SH-SY5Y (cell line): Measurements from ENCODE around the gene PCSK4.

Source experiments
- GATA2 ChIP-seq: IDR thresholded peaks from 2 replicates; pipeline ENCODE4 v1.6.1; 2011; ENCODE audit warnings: mild to moderate bottlenecking, low read depth, low read length
- GATA3 ChIP-seq: IDR thresholded peaks from 2 replicates; pipeline ENCODE4 v1.6.1; 2011; ENCODE audit warnings: low read depth, mild to moderate bottlenecking, low read length, moderate library complexity

Gene PCSK4

DNA sequence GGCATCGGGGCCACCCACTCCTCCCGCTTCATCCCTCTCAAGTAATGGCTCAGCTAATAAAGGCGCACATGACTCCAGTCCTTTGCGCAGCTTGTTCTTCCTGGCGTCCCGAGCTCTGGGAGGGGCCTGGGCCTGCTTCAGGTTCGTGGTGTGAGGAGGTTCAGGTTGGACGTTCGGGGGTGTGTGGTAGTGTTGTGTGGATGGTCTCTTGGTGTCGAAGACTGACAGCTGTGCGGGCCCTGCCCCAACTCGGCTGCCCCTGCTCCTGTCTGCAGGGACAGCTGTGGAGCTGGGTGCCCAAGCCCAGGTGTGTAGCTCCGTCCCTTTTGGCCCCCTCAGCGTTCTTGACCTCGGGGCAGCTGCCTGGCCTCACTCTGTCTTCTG is 49.7 kb downstream of the PCSK4 start:
- TF ChIP-seq GATA2 (no peak), GATA3 (no peak)

DNA sequence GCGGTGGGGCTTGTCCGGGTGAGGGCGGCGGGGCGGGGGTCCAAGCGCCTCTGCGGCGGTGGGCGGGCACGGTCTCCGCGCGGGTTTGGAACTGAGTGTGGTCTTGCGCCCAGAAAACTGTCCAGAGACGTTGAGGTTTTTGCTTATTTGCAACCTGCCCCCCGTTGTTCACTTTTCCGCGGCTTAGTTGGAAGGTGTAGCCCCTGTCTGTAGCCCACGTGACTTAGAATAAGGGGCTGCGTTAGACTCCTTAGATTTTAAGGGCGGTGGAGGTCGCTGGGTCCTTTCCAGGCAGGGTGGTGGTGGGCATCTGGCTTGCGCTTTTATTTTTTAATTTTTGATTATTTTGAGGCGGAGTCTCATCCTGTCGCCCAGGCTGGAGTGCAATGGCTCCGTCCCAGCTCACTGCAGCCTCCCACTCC is 51.2 kb downstream of the PCSK4 start:
- TF ChIP-seq GATA3 (no peak), GATA2 (no peak)

DNA sequence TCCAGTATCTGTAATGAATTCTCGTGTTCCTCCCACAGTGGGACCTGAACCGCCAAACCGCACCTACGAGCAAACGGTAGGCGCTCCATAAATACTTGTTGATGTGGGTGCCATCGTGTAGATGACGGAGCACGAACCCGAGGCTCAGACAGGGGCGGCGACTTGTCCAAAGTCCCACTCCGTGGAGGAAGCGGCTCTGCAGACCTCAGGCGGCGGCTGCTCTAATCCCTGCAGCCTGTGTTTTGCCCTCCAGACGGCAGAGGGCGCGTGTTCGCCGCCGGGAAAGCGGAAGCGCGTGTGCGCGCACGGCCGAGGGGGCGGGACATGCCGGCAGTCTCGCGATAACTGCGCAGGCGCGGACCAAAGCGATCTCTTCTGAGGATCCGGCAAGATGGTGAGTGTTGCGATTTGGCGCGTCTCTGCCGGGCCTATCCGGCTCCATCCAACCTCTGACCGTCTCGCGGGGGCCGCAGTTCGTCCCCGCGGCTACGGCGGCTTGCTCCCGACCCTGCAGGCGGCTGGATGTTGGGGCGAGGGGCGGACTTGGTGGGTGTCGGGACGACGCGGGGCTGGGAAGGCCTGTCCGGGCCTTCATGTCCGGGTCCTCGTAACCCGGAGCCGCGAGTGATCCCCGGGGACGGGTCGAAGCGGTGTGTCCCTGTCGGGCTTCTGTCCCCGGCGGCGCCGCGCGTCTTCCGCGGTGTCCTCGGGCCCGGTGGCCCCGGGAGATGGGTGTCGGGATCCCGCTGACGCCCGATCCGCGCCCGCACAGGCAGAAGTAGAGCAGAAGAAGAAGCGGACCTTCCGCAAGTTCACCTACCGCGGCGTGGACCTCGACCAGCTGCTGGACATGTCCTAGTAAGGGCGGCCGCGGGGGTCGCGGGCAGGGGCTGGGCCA is 51.9 kb downstream of the PCSK4 start, which contains the start of gene RPS15:
Gene RPS15 (plus strand): TSS at position 362 of the 898 bp plus-strand sequence. CDS start 30 bp downstream, at position 392.
- TF ChIP-seq GATA2 = no peak

DNA sequence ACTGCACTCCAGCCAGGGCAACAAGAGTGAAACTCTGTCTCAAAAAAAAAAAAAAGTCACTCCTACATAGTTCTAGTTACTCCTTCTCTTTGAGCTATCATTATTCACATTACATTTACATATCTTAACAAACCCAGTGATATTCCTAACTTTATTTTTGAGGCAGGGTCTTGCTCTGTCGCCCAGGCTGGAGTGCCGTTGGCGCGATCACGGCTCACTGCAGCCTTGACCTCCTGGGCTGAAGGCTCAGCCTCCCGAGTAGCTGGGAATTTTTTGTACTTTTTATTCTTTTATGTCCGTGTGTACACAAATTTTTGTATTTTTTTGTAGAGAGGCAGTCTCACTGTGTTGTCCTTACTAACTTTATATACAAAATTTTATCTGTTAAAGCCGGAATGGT is 52.5 kb downstream of the PCSK4 start:
- TF ChIP-seq GATA2 (no peak), GATA3 (no peak)

DNA sequence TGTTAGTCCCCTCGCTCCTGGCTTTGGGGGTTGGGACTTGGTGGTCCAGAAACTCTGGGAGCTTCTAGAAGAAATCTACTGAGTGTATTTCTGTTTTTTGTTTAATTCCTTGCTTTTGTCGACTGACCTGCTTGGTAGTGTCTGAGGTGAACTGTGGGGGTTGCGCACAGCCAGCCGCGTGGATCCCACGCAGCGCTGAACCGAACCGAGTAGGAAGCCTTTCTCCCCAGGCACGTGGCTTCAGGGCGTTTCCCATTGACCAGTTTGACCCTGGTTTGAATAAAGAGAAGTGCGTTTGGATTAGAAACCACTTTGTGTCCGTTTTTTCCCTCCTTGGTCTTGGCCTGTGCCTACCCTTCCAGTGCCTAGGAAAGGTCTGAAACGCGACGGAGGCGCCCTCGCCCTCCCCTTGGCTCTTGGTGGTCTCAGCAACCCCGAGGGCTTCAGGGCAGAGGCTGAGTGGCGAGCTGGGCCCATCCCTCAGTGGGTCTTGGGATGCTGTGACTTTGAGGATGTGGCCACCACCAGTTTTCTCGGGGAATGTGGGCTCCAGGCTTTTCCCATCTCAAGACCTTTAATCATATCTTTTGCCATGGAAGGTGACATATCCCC is 54.7 kb downstream of the PCSK4 start:
- no peak for TF ChIP-seq GATA2
- no peak for TF ChIP-seq GATA3

DNA sequence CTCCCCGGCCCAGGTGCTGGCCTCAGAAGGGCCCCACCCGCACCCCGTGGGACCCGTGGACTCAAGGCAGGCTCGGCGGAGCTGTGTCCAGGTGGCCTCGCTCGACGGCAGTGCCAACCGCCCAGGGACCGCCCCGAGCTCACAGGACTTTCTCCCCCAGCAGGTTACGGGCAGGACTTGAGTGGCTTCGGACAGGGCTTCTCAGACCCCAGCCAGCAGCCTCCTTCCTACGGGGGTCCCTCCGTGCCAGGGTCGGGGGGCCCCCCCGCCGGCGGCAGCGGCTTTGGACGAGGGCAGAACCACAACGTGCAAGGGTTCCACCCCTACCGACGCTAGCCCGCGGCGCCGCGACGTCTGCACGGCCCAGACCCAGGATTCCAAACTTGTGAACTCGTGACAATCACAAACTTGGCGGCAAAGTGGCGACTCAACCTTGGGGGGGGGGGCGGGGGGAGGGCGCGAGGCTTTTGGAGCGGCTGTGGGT is 55.5 kb downstream of the PCSK4 start:
- no peak for TF ChIP-seq GATA3
- TF ChIP-seq GATA2 = no peak

DNA sequence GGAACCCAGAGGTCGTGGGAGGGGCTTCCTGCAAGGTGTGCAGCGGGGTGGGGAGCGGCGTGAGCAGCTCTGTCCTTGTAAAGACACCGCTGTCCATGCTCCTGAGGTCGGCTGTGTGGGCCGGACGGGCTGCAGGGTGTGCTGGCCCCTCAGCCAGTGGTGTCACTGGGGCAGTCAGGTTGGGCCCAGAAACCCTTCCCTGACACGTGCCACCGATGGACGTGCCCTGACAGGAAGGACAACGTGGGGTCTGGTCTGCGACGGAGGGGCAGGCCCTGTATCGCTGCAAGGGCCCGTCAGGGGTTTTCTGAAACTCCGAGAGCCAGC is 56.1 kb downstream of the PCSK4 start:
- TF ChIP-seq GATA2 (no peak), GATA3 (no peak)

DNA sequence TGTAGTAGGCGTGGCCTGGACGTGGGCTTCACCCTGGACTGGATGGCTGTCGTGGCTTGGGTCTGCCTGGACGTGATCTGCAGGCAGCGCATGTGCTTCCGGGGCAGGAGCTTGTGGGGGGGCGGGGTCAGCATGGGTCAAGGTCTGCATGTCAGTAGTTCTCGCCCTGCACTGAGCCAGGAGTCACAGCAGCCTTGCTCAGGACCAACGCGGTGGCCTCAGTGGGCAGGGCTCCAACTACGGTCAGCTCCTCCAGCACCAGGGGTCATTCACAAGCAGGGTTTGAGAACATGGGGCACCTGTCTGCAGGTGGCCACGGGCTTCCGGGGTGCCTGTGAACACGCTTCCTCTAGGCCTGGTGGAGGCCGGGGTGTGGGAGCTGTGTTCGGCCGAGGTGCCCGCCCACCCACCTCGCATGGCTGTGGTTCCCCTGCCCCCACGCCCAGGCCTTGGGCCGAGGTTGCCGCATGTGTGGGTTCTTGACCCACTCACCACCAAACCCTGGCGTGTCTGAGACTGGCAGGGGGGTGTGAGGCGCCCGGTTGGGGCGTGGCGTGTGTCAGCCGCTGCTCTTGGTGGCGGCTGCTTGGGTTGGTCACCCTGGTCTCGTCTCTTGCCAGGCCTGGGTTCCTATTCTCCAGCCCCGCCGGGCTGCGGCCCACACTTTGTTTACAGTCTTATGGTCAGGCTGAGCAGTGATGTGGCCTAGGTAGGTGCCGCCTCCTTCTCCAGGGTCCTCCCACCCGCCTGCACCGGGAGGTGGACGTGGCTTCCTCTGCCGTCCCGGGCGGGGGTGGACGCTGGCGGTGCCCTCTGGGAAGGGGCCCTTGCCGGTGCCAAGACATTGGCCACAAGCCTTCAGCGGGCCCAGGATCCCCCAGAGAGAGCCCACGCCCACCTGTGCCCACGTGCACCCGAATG is 56.8 kb downstream of the PCSK4 start:
- TF ChIP-seq GATA3 (no peak), GATA2 (no peak)

DNA sequence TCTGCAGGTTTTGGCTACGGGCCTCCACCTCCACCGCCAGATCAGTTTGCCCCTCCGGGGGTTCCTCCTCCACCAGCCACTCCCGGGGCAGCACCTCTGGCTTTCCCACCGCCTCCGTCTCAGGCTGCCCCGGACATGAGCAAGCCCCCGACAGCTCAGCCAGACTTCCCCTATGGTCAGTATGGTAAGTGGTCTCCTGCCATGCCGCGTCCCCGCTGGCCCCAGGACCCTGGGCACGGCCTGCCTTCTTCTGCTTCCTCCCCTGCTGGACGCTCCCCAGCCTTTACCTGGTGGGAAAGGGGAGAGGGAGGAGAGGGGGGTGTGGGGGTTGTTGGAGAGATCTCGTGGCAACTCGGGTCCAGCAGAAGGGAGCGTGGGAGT is 57.7 kb downstream of the PCSK4 start:
- TF ChIP-seq GATA2 (no peak), GATA3 (no peak)

DNA sequence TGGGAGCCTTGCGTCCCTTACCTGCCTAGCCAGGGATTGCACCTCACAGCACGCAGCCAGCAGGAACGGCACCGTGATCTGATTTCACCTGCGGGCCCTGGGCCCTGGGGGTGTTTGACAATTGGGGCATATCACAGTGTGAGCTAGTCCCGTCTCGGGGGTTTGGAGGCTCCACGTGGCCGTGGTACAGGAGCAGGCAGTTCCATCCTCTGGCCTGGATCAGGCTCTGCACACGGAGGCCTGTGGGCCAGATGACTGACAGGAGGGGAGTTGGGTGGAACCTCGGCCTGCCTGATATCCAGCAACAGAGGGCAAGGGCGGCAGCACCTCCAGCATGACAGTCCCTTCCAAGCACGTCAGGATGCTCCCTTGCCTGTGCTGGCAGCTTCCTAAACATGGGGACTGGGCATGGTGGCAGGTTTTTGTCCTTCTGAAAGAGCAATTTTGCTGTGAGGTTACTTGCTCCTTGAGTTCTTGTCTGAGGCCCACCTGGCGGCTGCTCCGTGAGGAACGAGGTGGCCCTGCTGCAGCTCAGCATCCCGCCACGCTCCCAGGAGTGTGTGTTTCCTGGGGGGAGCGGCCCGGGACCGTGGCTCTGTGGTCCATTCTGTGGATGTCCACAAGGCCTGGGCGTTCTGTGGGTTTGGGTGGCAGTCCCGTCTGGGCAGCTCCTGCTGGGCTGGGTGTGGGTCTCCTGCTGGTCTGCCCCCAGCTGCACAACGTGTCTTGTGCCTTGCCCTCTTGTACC is 58.2 kb downstream of the PCSK4 start:
- TF ChIP-seq GATA3 (no peak), GATA2 (no peak)
